ENCODE data around the gene AGBL5. TPM values are rescaled to one million over a fixed set of nuclear protein-coding genes. Genes with fewer than 3 reads are reported as not detected.

The AGBL5 gene
- total and polyA plus RNA-seq, 2 of the 13 experiments (the other 11 are each of a cell fraction or from before 2014, with no cell fraction given) = 55.9 to 73.3 TPM

DNA sequence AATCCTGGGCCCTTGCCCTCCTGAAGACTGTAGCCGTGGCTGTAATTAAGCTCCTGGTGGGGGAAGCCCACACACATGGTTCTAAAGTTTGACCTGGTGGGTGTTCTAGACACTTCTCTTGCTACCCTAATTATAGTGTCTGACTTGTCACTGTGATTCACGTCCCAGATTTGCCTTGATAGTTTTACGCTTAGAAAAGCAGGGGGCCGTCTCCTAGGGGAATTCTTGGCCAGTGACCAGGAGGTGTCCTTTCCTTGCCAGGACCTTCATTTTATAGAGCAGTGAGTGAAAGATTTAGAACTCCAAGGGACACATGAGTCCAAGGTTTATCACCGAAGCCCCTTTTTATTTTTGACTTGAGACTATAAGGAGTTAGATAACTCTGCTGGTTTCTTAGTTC lies 9.7 kb upstream of the AGBL5 start (continued):
- TF ChIP-seq, protein P1, sequence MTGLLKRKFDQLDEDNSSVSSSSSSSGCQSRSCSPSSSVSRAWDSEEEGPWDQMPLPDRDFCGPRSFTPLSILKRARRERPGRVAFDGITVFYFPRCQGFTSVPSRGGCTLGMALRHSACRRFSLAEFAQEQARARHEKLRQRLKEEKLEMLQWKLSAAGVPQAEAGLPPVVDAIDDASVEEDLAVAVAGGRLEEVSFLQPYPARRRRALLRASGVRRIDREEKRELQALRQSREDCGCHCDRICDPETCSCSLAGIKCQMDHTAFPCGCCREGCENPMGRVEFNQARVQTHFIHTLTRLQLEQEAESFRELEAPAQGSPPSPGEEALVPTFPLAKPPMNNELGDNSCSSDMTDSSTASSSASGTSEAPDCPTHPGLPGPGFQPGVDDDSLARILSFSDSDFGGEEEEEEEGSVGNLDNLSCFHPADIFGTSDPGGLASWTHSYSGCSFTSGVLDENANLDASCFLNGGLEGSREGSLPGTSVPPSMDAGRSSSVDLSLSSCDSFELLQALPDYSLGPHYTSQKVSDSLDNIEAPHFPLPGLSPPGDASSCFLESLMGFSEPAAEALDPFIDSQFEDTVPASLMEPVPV (CRISPR knock-in tag; IDR thresholded peaks at IDR 0.05) = no peak
- no peak for TF ChIP-seq PHF5A (CRISPR knock-in tag; IDR thresholded peaks at IDR 0.05; ENCODE audit: low read depth, unreplicated experiment)

DNA sequence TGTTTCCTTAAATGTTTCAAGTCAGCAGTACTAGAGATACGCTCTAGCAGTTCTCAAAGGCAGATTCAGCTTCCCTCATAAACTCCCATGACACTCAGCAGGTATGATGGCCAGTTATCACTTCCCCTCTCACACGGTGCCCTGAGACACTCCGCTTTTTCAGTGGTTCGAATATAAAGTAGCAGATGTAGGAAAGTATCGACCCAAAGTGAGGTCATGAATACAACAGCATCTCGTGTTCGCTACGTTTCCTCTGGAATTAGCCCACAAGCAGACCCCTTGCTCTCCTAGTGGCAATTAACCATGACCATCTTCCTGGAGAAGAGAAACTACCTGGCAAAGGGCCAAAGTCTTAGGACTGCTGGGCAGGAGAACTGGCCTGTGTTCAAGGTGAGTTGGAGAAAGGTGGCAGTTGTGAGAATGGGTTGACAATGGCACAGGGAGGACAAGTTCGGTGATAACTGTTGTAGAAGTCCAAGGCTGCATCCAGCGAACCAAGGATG lies 9.3 kb upstream of the AGBL5 start:
- Histone ChIP-seq H2AFZ (ENCODE audit: low read length) (no peak overlapping the region), H3K79me2 (ENCODE audit: insufficient read depth, low read length) (no peaks in the 10 kb centered on the region), H3K27ac (ENCODE audit: extremely low read length, insufficient read depth, low read length) (no peak overlapping the region), H3K9me3 (ENCODE audit: low read length) (no peaks in the 10 kb centered on the region), H4K20me1 (ENCODE audit: insufficient read depth, low read length) (no peaks in the 10 kb centered on the region; the same call in 1 of the 2 replicates), H3K27me3 (ENCODE audit: control insufficient read depth in 1 of 2, insufficient read depth in 2 of 2, low read length in 2 of 2) (no peaks in the 10 kb centered on the region), H3K4me1 (ENCODE audit: insufficient read depth, low read length) (no peaks in the 10 kb centered on the region), H3K4me2 (ENCODE audit: low read depth, low read length) (no peak overlapping the region), H3K9ac (ENCODE audit: insufficient read depth, low read depth, low read length) (no peak overlapping the region), H3K36me3 (replicated peaks in 1 of 2; ENCODE audit: control insufficient read depth in 1 of 2, insufficient read depth in 2 of 2, low read length in 2 of 2) (peaks cover 44 to 54% of the 10 kb centered on the region in 2 experiments), H3K4me3 (replicated peaks in 1 of 3; ENCODE audit: insufficient read depth in 1 of 3, low read depth in 2 of 3, low read length in 3 of 3) (no peak overlapping the region)
- FAIRE-seq (no peak), DNase-seq (ENCODE audit: low spot score) (no peak), ATAC-seq (no peak)
- ChIA-PET POLR2A (interaction anchor here (0.7 to 4.2 kb wide), 3 partner anchors 8 to 17 kb away, joined by 3 to 28 read pairs (median 4); partner anchors contain the start of gene AGBL5), CTCF (ENCODE audit: low intra/inter-chr PET ratio, low total read pairs) (no interaction called here)
- no TSS peak for BruUV-seq (replicated peaks)
- in situ Hi-C loops (cut with HindIII; ENCODE audit: extremely low pct_ligation_motif_present, low pct_unique_long_range_greater_than_20kb) = no loop called here
- 96% methylated on average over 10 of the region's 10 CpGs for WGBS (ENCODE audit: low lambda C conversion rate)
- TF ChIP-seq POLR2A (IDR thresholded peaks at IDR 0.05; ENCODE audit: insufficient read depth in 1 of 2, low read depth in 2 of 2, low read length in 2 of 2) = 0 out of 4 replicates have a peak, but pooled peaks of 1 of the 2 experiments have one; percentile 15
- TF ChIP-seq RBFOX2 (IDR thresholded peaks at IDR 0.05; ENCODE audit: low read depth, low read length) = peak; percentile 36; the same call in 1 of the 2 replicates
- TF ChIP-seq, protein P2, sequence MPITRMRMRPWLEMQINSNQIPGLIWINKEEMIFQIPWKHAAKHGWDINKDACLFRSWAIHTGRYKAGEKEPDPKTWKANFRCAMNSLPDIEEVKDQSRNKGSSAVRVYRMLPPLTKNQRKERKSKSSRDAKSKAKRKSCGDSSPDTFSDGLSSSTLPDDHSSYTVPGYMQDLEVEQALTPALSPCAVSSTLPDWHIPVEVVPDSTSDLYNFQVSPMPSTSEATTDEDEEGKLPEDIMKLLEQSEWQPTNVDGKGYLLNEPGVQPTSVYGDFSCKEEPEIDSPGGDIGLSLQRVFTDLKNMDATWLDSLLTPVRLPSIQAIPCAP (CRISPR knock-in tag; IDR thresholded peaks at IDR 0.05; ENCODE audit: low read depth) = no peak
- peak; percentile 67 for TF ChIP-seq POLR2AphosphoS5 (IDR thresholded peaks at IDR 0.05; ENCODE audit: low read depth, low read length)
- TF ChIP-seq LCORL (IDR thresholded peaks at IDR 0.05) = peak; percentile 63; the same call in 1 of the 2 replicates
- no peak for TF ChIP-seq LCORL (CRISPR knock-in tag; IDR thresholded peaks at IDR 0.05)
- TF ChIP-seq NCOA1 (CRISPR knock-in tag; IDR thresholded peaks at IDR 0.05) = no peak
- TF ChIP-seq POLR2G (IDR thresholded peaks at IDR 0.05; ENCODE audit: low read depth, low read length) = peak; percentile 59; the same call in 1 of the 2 replicates
- 0 out of 2 replicates have a peak, but pooled peaks have one; percentile 37 for TF ChIP-seq AKAP8 (CRISPR knock-in tag; IDR thresholded peaks at IDR 0.05)
- peak; percentile 20 for TF ChIP-seq POLR2AphosphoS2 (IDR thresholded peaks at IDR 0.05; ENCODE audit: low read depth, low read length)
- TF ChIP-seq KDM6A (CRISPR knock-in tag; IDR thresholded peaks at IDR 0.05; ENCODE audit: low read depth) = no peak
- no peak for TF ChIP-seq ZNF709 (CRISPR knock-in tag; IDR thresholded peaks at IDR 0.05)
- no peak for TF ChIP-seq TBL1XR1 (IDR thresholded peaks at IDR 0.05; ENCODE audit: borderline replicate concordance, low read length, partially characterized antibody)
- TF ChIP-seq NFIB (CRISPR knock-in tag; IDR thresholded peaks at IDR 0.05; ENCODE audit: borderline replicate concordance) = 0 out of 2 replicates have a peak, but pooled peaks have one; percentile 24
- peak; percentile 87 for TF ChIP-seq RBM22 (optimal IDR thresholded peaks at IDR 0.05; ENCODE audit: low read length)
- no peak for TF ChIP-seq ZNF562 (CRISPR knock-in tag; IDR thresholded peaks at IDR 0.05; ENCODE audit: borderline replicate concordance)
- TF ChIP-seq MYC (CRISPR knock-in tag; IDR thresholded peaks at IDR 0.05; ENCODE audit: borderline replicate concordance) = no peak
- intact Hi-C loops (cut with micrococcal nuclease; ENCODE audit: unreplicated experiment) = no loop called here

Data from HepG2 (cell line).